ENCODE results near the gene METTL16.

The METTL16 gene

GRCh38 chr17:2414446-2415064, 97.1 kb downstream of the METTL16 start:
- H4K20me1 ChIP-seq (ENCODE audit: insufficient read depth, low read length): no peaks in the 10 kb centered on the region
- no peaks in the 10 kb centered on the region for H3K9me3 ChIP-seq (ENCODE audit: insufficient read depth, low read length, severe bottlenecking)
- no peaks in the 10 kb centered on the region for H3K79me2 ChIP-seq (ENCODE audit: insufficient read depth, low read length)
- DNase-seq (no peak), ATAC-seq (ENCODE audit: insufficient read depth, low read depth) (no peak)
- H2AFZ ChIP-seq (ENCODE audit: low read depth, low read length): no peak overlapping the region
- H3K4me2 ChIP-seq (ENCODE audit: insufficient read depth, low read length): no peak overlapping the region
- TF ChIP-seq CTCF (IDR thresholded peaks at IDR 0.05; ENCODE audit: borderline replicate concordance, extremely low read depth, low read length, poor library complexity, severe bottlenecking) (no peak), EZH2 (IDR thresholded peaks at IDR 0.05; ENCODE audit: borderline replicate concordance, low read depth, low read length, severe bottlenecking) (no peak)
- no peak overlapping the region for H3K9ac ChIP-seq (ENCODE audit: low read depth, low read length)
- no peak overlapping the region for H3K4me3 ChIP-seq (ENCODE audit: low read depth in 1 of 2, low read length in 2 of 2)
- H3K36me3 ChIP-seq (ENCODE audit: insufficient read depth, low read length): peaks cover 44% of the 10 kb centered on the region; the same call in 1 of the 2 replicates
- no peaks in the 10 kb centered on the region for H3K27me3 ChIP-seq (ENCODE audit: insufficient read depth, low read length, poor library complexity)
- peaks cover 3% of the 10 kb centered on the region; the same call in 1 of the 2 replicates for H3K4me1 ChIP-seq (ENCODE audit: insufficient read depth, low read length)
- H3K27ac ChIP-seq (ENCODE audit: low read length): no peak overlapping the region

- H3K79me2 ChIP-seq (ENCODE audit: insufficient read depth, low read length): no peaks in the 10 kb centered on the region
- H3K4me3 ChIP-seq (ENCODE audit: low read depth in 1 of 2, low read length in 2 of 2): no peak overlapping the region
- no peak overlapping the region for H3K4me2 ChIP-seq (ENCODE audit: insufficient read depth, low read length)
- H3K27ac ChIP-seq (ENCODE audit: low read length): no peak overlapping the region
- TF ChIP-seq EZH2 (IDR thresholded peaks at IDR 0.05; ENCODE audit: borderline replicate concordance, low read depth, low read length, severe bottlenecking): no peak
- TF ChIP-seq CTCF (IDR thresholded peaks at IDR 0.05; ENCODE audit: borderline replicate concordance, extremely low read depth, low read length, poor library complexity, severe bottlenecking): no peak
- H2AFZ ChIP-seq (ENCODE audit: low read depth, low read length): no peak overlapping the region
- no peak for DNase-seq
- H3K9ac ChIP-seq (ENCODE audit: low read depth, low read length): no peak overlapping the region
- H3K9me3 ChIP-seq (ENCODE audit: insufficient read depth, low read length, severe bottlenecking): no peaks in the 10 kb centered on the region
- peaks cover 3% of the 10 kb centered on the region; the same call in 1 of the 2 replicates for H3K4me1 ChIP-seq (ENCODE audit: insufficient read depth, low read length)
- H3K36me3 ChIP-seq (ENCODE audit: insufficient read depth, low read length): peaks cover 27% of the 10 kb centered on the region; the same call in 1 of the 2 replicates
- no peak for ATAC-seq (ENCODE audit: insufficient read depth, low read depth)
- no peaks in the 10 kb centered on the region for H3K27me3 ChIP-seq (ENCODE audit: insufficient read depth, low read length, poor library complexity)
- no peaks in the 10 kb centered on the region for H4K20me1 ChIP-seq (ENCODE audit: insufficient read depth, low read length)
Measured at GRCh38 chr17:2412561-2413021, 99.1 kb downstream of the METTL16 start.

- no peak for ATAC-seq (ENCODE audit: insufficient read depth, low read depth)
- Histone ChIP-seq H3K27ac (ENCODE audit: low read length) (no peak overlapping the region), H3K4me3 (ENCODE audit: low read depth in 1 of 2, low read length in 2 of 2) (no peak overlapping the region), H4K20me1 (ENCODE audit: insufficient read depth, low read length) (no peaks in the 10 kb centered on the region; the same call in 1 of the 2 replicates), H3K79me2 (ENCODE audit: insufficient read depth, low read length) (no peaks in the 10 kb centered on the region), H3K9me3 (ENCODE audit: insufficient read depth, low read length, severe bottlenecking) (no peaks in the 10 kb centered on the region), H3K27me3 (ENCODE audit: insufficient read depth, low read length, poor library complexity) (no peaks in the 10 kb centered on the region), H3K36me3 (ENCODE audit: insufficient read depth, low read length) (peaks cover 27% of the 10 kb centered on the region; the same call in 1 of the 2 replicates), H3K4me2 (ENCODE audit: insufficient read depth, low read length) (no peak overlapping the region), H3K9ac (ENCODE audit: low read depth, low read length) (no peak overlapping the region), H2AFZ (ENCODE audit: low read depth, low read length) (no peak overlapping the region), H3K4me1 (ENCODE audit: insufficient read depth, low read length) (peaks cover 3% of the 10 kb centered on the region; the same call in 1 of the 2 replicates)
- TF ChIP-seq EZH2 (IDR thresholded peaks at IDR 0.05; ENCODE audit: borderline replicate concordance, low read depth, low read length, severe bottlenecking): no peak
- no peak for DNase-seq
Measured at GRCh38 chr17:2410951-2411350, 100.7 kb downstream of the METTL16 start.

- H3K9ac ChIP-seq (ENCODE audit: low read depth, low read length): no peak overlapping the region
Measured at GRCh38 chr17:2406903-2407790, 104.5 kb downstream of the METTL16 start.

More at GRCh38 chr17:2406903-2407790, 104.5 kb downstream of the METTL16 start:
- Histone ChIP-seq H3K4me3 (ENCODE audit: low read depth in 1 of 2, low read length in 2 of 2) (no peak overlapping the region), H4K20me1 (ENCODE audit: insufficient read depth, low read length) (no peaks in the 10 kb centered on the region; the same call in 1 of the 2 replicates), H3K4me2 (ENCODE audit: insufficient read depth, low read length) (no peak overlapping the region), H3K27ac (ENCODE audit: low read length) (no peak overlapping the region), H2AFZ (ENCODE audit: low read depth, low read length) (no peak overlapping the region), H3K9me3 (ENCODE audit: insufficient read depth, low read length, severe bottlenecking) (no peaks in the 10 kb centered on the region), H3K79me2 (ENCODE audit: insufficient read depth, low read length) (no peaks in the 10 kb centered on the region), H3K36me3 (ENCODE audit: insufficient read depth, low read length) (peaks cover 10% of the 10 kb centered on the region; the same call in 1 of the 2 replicates), H3K4me1 (ENCODE audit: insufficient read depth, low read length) (peaks cover 10% of the 10 kb centered on the region), H3K27me3 (ENCODE audit: insufficient read depth, low read length, poor library complexity) (no peaks in the 10 kb centered on the region)
- no peak for ATAC-seq (ENCODE audit: insufficient read depth, low read depth)
- TF ChIP-seq EZH2 (IDR thresholded peaks at IDR 0.05; ENCODE audit: borderline replicate concordance, low read depth, low read length, severe bottlenecking) (no peak), CTCF (IDR thresholded peaks at IDR 0.05; ENCODE audit: borderline replicate concordance, extremely low read depth, low read length, poor library complexity, severe bottlenecking) (no peak)
- no peak for DNase-seq

Measured in DND-41 (cell line).